ENCODE data around the gene ARL10.
A peak's percentile ranks its signal among the peaks of the same experiment; 100 is the strongest.

Gene ARL10

GRCh38 chr5:176364765-176365350, 429 bp upstream of the ARL10 start:
- peak overlapping the region; percentile 63 for H3K4me3 ChIP-seq (ENCODE audit: low read depth, low read length)
- no peak for TF ChIP-seq CTCF (IDR thresholded peaks at IDR 0.05; ENCODE audit: low read depth, low read length)

- TF ChIP-seq CTCF (IDR thresholded peaks at IDR 0.05; ENCODE audit: low read depth, low read length) = no peak
- peak overlapping the region; percentile 63 for H3K4me3 ChIP-seq (ENCODE audit: low read depth, low read length)
Observed at GRCh38 chr5:176366232-176366894, 1.1 kb downstream of the ARL10 start.

- no peak overlapping the region for H3K4me3 ChIP-seq (ENCODE audit: low read depth, low read length)
- TF ChIP-seq CTCF (IDR thresholded peaks at IDR 0.05; ENCODE audit: low read depth, low read length) = no peak
Observed at GRCh38 chr5:176368726-176369125, 3.4 kb downstream of the ARL10 start.

GRCh38 chr5:176369934-176370711, 4.8 kb downstream of the ARL10 start:
- TF ChIP-seq CTCF (IDR thresholded peaks at IDR 0.05; ENCODE audit: low read depth, low read length) = no peak
- H3K4me3 ChIP-seq (ENCODE audit: low read depth, low read length) = no peak overlapping the region

- no peak for TF ChIP-seq CTCF (IDR thresholded peaks at IDR 0.05; ENCODE audit: low read depth, low read length)
- no peak overlapping the region for H3K4me3 ChIP-seq (ENCODE audit: low read depth, low read length)
Observed at GRCh38 chr5:176371621-176372539, 6.6 kb downstream of the ARL10 start.

GRCh38 chr5:176373100-176373818, 8.0 kb downstream of the ARL10 start:
- TF ChIP-seq CTCF (IDR thresholded peaks at IDR 0.05; ENCODE audit: low read depth, low read length) = no peak
- no peak overlapping the region for H3K4me3 ChIP-seq (ENCODE audit: low read depth, low read length)

All from WI38 (cell line).